Uterus (tissue), 2 donors: ENCODE measurements around the gene URM1.

ENCODE experiments used
- POLR2A ChIP-seq, 2 donors: fragments of 450-650 bp; IDR thresholded peaks; one replicate each; pipeline ENCODE4 v1.6.1; 2016; ENCODE audit warnings: antibody characterized with exemption in 2 of 2, mild to moderate bottlenecking in 1 of 2, moderate library complexity in 1 of 2
- TF ChIP-seq, protein P1 (sequence below), 4 experiments: fragments of 200-600 bp in 2 of 4; fragments of 450-650 bp in 2 of 4; sonication (generic) in 2 of 4; IDR thresholded peaks; one replicate each; pipeline ENCODE4 v1.5.1; 2016 to 2019; ENCODE audit warnings: antibody characterized with exemption in 4 of 4, mild to moderate bottlenecking in 2 of 4, moderate library complexity in 1 of 4

DNA sequence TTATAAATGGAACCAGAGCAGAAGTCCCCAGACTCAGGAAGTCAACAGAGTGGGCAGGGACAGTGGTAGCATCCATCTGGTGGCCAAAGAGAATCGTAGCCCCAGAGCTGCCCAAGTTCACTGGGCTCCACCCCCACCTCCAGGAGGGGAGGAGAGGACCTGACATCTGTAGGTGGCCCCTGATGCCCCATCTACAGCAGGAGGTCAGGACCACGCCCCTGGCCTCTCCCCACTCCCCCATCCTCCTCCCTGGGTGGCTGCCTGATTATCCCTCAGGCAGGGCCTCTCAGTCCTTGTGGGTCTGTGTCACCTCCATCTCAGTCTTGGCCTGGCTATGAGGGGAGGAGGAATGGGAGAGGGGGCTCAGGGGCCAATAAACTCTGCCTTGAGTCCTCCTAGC lies 10.3 kb upstream of the URM1 start:
- TF ChIP-seq, protein P1, sequence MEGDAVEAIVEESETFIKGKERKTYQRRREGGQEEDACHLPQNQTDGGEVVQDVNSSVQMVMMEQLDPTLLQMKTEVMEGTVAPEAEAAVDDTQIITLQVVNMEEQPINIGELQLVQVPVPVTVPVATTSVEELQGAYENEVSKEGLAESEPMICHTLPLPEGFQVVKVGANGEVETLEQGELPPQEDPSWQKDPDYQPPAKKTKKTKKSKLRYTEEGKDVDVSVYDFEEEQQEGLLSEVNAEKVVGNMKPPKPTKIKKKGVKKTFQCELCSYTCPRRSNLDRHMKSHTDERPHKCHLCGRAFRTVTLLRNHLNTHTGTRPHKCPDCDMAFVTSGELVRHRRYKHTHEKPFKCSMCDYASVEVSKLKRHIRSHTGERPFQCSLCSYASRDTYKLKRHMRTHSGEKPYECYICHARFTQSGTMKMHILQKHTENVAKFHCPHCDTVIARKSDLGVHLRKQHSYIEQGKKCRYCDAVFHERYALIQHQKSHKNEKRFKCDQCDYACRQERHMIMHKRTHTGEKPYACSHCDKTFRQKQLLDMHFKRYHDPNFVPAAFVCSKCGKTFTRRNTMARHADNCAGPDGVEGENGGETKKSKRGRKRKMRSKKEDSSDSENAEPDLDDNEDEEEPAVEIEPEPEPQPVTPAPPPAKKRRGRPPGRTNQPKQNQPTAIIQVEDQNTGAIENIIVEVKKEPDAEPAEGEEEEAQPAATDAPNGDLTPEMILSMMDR (IDR thresholded peaks at IDR 0.05) = no peak
- TF ChIP-seq POLR2A (IDR thresholded peaks at IDR 0.05) = no peak
